Omental fat pad (tissue), 4 donors: Measurements from ENCODE around the gene FEN1. TPM values are rescaled to one million over a fixed set of nuclear protein-coding genes. Genes with fewer than 3 reads are reported as not detected.

ENCODE experiments used
- ATAC-seq: fragments of 150-250 bp; one replicate; pipeline ENCODE4 v1.9.1; 2016; ENCODE audit warnings: mild to moderate bottlenecking, moderate library complexity; ENCODE audit not compliant: low FRiP score
- DNase-seq: peaks from one replicate; pipeline ENCODE4 v3.0.0-alpha.2; 2019; ENCODE audit warnings: low spot score
- CTCF ChIP-seq, 3 donors: fragments of 450-650 bp; IDR thresholded peaks; one replicate each; pipeline ENCODE4 v1.5.1; 2016 to 2017; ENCODE audit warnings: antibody characterized with exemption in 3 of 3, mild to moderate bottlenecking in 3 of 3, moderate library complexity in 2 of 3
- total RNA-seq, 4 donors: library from RNA; depleted of rRNA; stranded (reverse); fragments of >200 nt; gene quantifications; one replicate each; pipeline ENCODE4 v1.1.0, GENCODE V29; 2016

FEN1 gene
- total RNA-seq, 4 donors from 2014 or later = 4.7 to 8.9 (median 6.7) TPM

- peak; percentile 66 for DNase-seq
- ATAC-seq = peak; percentile 42
- TF ChIP-seq CTCF (IDR thresholded peaks at IDR 0.05) = peak in 1 of 3 donors; percentile 49
Measured at GRCh38 chr11:61797263-61797944, 4.7 kb downstream of the FEN1 start.

GRCh38 chr11:61799665-61800284 is 7.1 kb downstream of the FEN1 start:
- no peak for TF ChIP-seq CTCF (IDR thresholded peaks at IDR 0.05)
- ATAC-seq (no peak), DNase-seq (no peak)

- DNase-seq = no peak
- no peak for ATAC-seq
- no peak for TF ChIP-seq CTCF (IDR thresholded peaks at IDR 0.05)
Measured at GRCh38 chr11:61800331-61801281, 7.9 kb downstream of the FEN1 start.

GRCh38 chr11:61802605-61803004 is 9.9 kb downstream of the FEN1 start:
- ATAC-seq (no peak), DNase-seq (no peak)
- TF ChIP-seq CTCF (IDR thresholded peaks at IDR 0.05) = no peak

GRCh38 chr11:61803889-61804647 is 11.4 kb downstream of the FEN1 start:
- no peak for ATAC-seq
- no peak for DNase-seq
- no peak for TF ChIP-seq CTCF (IDR thresholded peaks at IDR 0.05)

- no peak for ATAC-seq
Measured at GRCh38 chr11:61805146-61805545, 12.4 kb downstream of the FEN1 start.

More at GRCh38 chr11:61805146-61805545, 12.4 kb downstream of the FEN1 start:
- DNase-seq = no peak
- no peak for TF ChIP-seq CTCF (IDR thresholded peaks at IDR 0.05)
